ENCODE results near the gene MRFAP1L1.

GRCh38 chr4:6753891-6754290, 44.2 kb upstream of the MRFAP1L1 start:
- no peak for TF ChIP-seq EZH2phosphoT487 (IDR thresholded peaks at IDR 0.05; ENCODE audit: insufficient read depth, low read depth)
- no peak for TF ChIP-seq EZH2 (IDR thresholded peaks at IDR 0.05; ENCODE audit: insufficient read depth, poor library complexity, severe bottlenecking)
